Activated T-helper 9 cell treated with anti-CD3 and anti-CD28 coated beads, Interleukin-2, amount 50 U/mL, for 16 hours (primary cell): ENCODE data around the gene HOXB8.
A peak's percentile ranks its signal among the peaks of the same experiment; 100 is the strongest.

ENCODE experiments used
- DNase-seq: peaks from one replicate; pipeline ENCODE4 v3.0.0-alpha.2; 2020; ENCODE audit warnings: low read depth

Gene HOXB8

GRCh38 chr17:48610282-48611211, 4.5 kb downstream of the HOXB8 start, which contains the start of gene HOXB7:
Gene HOXB7 (minus strand): TSS chr17:48611017. CDS start chr17:48610918, 99 bp downstream.
- peak; percentile 45 for DNase-seq

DNA sequence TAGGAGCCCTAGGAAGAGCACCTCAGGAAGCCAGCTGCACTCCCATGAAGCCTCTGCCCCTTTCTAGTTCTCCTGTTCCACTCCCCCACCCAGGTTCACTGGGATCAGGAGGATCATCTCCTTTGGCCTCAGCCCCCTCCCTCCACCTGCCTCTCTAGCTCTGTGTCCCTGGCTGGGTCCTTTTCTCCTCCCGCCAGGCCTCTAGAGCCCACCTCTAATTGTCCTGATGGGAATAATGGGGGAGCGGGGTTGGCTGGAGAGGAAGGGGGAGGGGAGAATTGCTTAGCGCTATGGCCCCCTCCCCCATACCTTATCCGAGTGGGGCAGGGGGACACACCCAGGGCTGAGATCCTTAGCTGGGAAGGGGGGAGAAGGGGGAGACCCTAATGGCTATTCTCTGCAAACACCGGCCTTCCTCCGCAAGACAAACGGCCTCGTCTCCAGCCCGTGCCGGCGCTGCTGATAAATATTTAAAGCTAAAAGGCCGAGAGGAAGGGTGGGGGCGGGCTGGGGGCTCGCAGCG, 5.3 kb downstream of the HOXB8 start:
- no peak for DNase-seq

DNA sequence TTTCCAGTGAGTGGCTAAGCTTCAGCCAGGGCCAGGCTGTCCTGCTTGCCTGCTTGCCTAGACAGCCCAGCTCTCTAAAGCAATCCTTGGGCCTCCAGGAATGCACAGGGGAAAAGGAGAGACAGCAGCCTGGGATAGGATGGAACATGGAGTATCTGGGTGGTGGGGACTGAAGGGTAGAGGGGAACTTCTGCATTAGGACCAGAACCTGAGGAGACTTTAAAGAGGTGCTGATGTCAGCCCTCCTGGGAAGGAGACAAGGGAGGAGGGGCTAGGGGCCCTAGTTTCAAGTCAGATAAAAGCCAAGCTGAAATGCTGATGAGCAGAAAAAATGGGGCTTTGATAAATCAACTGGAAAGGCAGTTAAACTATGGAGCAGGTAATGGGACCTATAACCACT, 6.1 kb downstream of the HOXB8 start:
- no peak for DNase-seq

DNA sequence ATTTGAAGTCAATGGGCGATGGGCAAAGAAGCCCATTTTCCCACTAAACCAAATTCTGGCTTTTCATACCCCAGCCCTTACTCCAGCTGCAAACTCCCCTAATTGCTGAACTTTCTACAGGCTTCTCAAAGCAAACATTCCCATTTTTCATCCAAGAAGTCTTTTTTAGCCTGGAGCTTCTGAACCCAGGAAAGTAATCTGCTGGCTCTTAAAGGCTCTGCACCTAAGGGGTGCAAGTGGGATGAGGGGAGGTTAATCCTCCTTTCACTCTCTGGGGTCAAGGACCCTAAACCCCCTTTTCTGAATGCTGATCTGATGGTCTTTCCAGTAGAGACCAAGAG, 6.6 kb downstream of the HOXB8 start:
- DNase-seq = no peak

- no peak for DNase-seq
Measured at GRCh38 chr17:48606892-48607614, 8.0 kb downstream of the HOXB8 start.

DNA sequence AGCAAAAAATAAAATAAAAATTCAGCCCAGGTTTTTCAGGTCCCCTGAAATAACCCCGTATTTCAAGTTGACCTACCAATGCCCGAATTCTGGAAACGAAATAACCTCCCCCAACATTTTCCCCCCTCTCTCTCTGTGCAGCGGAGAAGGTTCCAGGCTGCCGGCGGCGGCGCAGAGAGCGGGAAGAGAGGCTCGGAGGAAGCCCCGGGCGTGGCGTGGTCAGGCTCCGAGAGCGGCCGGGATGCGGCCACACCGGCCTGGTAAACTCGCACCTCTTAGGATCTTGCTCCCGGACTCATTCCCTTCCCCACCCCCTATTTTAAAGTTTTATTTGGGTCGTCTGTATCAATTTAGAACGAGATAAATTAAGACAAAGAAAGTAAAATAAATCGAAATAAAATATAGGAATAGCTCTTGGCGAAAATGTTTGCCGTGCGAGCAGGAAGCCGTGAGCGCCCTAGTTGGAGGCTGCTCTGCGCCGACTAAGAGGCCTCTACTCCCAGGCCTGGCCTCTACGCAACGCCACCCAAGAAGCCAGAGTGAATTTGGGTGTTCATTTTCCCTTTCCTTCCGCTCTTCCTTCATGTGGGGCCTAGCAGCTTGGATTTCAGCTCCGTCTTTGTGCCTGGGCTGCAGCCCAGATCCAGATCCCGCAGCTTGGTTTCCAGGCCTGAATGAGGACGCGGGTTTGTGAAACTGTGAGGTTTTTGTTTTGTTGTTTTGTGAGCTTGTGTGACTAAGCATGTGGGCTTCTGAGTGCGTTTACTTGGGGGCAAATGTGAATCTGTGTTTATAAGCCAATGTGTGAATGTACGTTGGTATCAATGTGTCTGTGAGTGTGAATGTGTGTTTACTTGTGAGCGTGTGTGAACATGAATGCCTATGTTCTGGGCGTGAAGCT, 8.9 kb downstream of the HOXB8 start:
- no peak for DNase-seq

GRCh38 chr17:48605409-48605919, 9.6 kb downstream of the HOXB8 start:
- no peak for DNase-seq

- DNase-seq = no peak
Measured at GRCh38 chr17:48604770-48605329, 10.2 kb downstream of the HOXB8 start, which contains the start of gene HOXB6. Gene HOXB6 (minus strand): TSS chr17:48604986. CDS start chr17:48598150, 6,836 bp downstream.

GRCh38 chr17:48603959-48604769, 10.9 kb downstream of the HOXB8 start:
- DNase-seq = no peak

DNA sequence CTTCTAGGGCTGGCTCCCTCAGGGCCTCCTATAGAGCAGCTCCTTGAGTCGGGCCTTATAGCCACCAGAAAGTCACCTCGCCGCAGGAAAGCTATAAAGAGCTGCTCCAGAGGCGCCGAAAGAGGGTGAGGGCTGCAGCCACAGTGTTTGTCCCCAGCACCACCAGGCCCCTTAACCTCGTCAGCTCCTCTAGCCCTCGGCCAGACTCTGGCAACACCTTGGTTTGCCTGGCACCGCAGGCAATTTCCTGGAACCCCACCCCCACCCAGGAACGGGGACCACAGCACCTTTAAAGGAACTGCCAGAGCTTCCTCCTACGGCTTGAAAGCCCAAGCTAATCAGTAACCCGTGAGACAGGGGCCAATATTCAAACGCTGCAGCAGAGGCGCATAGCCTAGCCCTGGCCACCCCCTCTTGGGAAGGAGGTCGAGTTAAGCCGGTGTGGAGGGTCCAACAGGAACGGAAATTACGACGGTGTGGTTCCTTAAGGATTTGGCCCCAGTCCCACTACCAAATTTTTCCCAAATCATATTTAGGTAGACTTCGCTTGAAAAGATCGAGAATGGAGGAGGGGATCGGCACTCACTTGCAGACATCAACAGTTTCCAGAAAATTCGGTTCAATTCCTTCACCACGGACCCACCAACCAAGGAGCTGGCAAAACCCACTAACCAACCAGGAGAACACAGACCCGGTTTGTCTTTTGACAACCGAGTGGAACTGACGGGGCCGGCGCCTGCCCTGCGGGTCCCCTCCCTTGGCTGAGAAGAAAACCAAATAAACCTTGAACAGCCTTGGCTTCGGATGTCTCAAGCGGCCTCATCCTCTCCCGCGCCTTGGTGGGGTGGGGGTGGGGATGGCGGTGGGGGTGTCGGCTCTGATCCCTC, 13.3 kb downstream of the HOXB8 start:
- DNase-seq = no peak

DNA sequence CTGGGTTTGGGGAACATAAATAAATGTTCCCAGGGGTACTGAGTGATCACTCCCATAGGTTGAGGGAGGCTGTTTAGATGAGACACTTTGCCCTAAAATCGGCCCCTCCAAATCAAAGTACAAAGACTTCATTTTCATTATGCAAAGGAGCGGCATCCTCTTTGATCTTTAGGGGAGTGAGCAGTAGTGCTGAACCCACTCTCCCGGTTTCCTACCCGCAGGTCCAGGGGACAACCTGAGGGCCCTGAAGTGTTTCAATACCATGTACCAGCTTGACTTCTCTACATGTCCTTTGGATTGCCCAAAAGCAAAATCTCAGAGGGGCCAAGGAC, 13.9 kb downstream of the HOXB8 start:
- DNase-seq = no peak

GRCh38 chr17:48600244-48601098, 14.6 kb downstream of the HOXB8 start:
- DNase-seq = no peak

DNA sequence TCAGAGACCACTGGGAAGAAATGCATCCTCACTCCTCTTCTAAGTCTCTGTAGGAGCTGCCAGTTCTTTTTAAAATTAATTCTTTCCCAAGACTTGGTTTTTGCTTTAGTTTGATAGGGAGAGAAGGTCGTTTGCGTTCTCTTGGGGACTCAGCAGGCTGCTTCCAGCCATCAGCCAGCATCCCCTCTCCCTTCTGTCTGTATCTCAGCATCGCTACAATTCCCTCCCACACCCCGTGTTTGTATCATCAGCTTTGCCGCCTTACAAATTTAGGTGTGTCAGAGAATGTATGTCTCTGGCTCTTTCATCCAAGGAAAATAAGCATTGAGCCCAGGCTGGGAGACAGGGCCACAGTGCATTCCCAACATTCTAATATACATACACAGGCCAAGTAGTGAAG, 15.7 kb downstream of the HOXB8 start:
- no peak for DNase-seq

- no peak for DNase-seq
Measured at GRCh38 chr17:48598736-48599135, 16.4 kb downstream of the HOXB8 start.

- no peak for DNase-seq
Measured at GRCh38 chr17:48597778-48598631, 17.1 kb downstream of the HOXB8 start.

- no peak for DNase-seq
Measured at GRCh38 chr17:48597528-48597777, 17.6 kb downstream of the HOXB8 start.

GRCh38 chr17:48596735-48597527, 18.2 kb downstream of the HOXB8 start:
- DNase-seq = no peak
